Fibroblast of pulmonary artery (primary cell): ENCODE results near the gene SCML1.

Experiments
- DNase-seq: peaks from one replicate; pipeline ENCODE4 v3.0.0-alpha.2; 2010; ENCODE audit warnings: low read depth
- H3K4me3 ChIP-seq: replicated peaks from 2 replicates; pipeline ENCODE4 v1.5.1; 2011; ENCODE audit warnings: low read depth, mild to moderate bottlenecking, control low read depth, low read length, moderate library complexity
- TF ChIP-seq, protein P1 (sequence below): IDR thresholded peaks from 2 replicates; pipeline ENCODE4 v1.5.1; 2011; ENCODE audit warnings: mild to moderate bottlenecking, control low read depth, low read length, inconsistent platforms; ENCODE audit errors: missing control alignments

The SCML1 gene

DNA sequence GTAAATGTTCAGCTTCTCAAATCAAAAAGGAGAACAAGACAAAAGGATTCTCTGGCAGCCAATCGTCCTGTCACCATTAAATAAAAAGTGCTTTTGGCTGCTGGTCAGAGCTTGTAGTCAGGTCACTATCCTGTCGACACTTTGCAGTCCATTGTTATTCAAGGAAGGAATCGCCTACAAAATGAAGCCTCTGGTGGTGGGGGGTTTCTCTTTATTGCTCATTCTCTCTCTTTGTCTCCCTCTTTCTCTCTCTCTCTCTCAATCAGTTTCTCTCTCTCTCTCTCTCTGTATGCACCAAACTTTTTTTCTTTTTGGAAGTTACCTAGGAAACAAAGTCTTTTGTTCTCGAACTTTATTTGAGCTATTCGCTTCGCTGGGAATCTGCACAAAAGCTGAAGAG is 17.6 kb upstream of the SCML1 start:
- DNase-seq: no peak
- no peak overlapping the region for H3K4me3 ChIP-seq
- TF ChIP-seq, protein P1, sequence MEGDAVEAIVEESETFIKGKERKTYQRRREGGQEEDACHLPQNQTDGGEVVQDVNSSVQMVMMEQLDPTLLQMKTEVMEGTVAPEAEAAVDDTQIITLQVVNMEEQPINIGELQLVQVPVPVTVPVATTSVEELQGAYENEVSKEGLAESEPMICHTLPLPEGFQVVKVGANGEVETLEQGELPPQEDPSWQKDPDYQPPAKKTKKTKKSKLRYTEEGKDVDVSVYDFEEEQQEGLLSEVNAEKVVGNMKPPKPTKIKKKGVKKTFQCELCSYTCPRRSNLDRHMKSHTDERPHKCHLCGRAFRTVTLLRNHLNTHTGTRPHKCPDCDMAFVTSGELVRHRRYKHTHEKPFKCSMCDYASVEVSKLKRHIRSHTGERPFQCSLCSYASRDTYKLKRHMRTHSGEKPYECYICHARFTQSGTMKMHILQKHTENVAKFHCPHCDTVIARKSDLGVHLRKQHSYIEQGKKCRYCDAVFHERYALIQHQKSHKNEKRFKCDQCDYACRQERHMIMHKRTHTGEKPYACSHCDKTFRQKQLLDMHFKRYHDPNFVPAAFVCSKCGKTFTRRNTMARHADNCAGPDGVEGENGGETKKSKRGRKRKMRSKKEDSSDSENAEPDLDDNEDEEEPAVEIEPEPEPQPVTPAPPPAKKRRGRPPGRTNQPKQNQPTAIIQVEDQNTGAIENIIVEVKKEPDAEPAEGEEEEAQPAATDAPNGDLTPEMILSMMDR: no peak

DNA sequence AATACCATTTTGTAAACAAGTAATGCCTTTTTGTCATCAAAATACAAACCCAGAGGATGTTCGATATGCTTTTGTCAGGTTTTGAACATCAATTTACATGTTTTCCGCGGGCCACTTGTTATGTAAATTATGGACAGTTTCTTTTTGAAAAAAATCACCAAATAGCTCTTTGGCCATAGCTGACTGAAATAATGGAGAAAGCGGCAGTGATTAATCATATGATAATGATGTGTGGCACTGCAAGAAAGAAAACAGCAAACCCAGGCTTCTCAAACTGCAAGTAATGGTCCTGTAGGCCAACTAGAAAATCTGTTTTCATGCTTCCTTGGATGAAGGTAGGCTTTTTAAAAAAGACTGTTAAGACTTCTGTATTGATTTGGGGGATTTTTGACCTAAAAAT is 15.6 kb upstream of the SCML1 start:
- TF ChIP-seq, protein P1: no peak
- no peak for DNase-seq
- H3K4me3 ChIP-seq: no peak overlapping the region

DNA sequence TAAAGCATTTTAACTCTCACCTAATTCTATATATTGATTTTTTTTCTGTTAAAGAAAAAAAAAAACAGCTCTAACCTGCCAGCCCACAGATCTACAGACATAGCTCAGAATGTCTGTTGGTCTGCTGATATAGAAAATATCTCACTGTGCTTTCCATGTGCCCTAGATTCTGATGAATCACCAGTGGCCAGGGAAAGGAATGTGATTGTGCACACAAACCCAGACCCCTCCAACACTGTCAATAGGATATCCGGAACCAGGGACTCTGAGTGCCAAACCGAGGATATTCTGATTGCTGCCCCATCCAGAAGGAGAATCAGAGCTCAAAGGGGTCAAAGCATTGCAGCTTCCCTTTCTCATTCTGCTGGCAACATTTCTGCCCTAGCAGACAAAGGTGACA is 12.1 kb upstream of the SCML1 start:
- TF ChIP-seq, protein P1: no peak
- H3K4me3 ChIP-seq: no peak overlapping the region
- DNase-seq: no peak

DNA sequence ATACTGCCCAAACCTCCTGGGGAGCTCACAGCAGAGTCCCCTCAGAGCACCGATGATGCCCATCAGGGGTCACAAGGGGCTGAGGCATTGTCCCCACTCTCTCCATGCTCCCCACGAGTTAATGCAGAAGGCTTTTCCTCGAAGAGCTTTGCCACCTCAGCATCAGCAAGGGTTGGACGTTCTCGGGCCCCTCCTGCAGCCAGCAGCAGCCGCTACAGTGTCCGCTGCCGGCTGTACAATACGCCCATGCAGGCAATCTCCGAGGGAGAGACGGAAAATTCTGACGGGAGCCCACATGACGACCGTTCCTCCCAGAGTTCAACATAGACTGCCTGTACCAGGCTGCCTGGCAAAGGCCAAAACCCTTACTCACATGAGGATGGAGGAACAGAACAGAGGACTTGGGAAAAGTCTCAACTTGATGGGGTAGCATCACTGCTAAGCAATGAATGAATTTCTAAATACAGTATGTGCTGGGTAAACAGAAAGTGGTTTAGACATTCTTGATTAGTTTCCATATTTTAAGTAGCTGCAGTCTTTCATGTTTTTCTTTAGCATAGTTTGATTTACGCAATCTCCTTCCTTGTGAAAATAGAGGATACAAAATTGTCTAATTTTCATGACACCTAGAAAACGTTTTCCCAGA is 5.0 kb upstream of the SCML1 start:
- TF ChIP-seq, protein P1: no peak
- no peak for DNase-seq

GRCh38 chrX:17735406-17735805 is 1.9 kb upstream of the SCML1 start:
- no peak overlapping the region for H3K4me3 ChIP-seq
- TF ChIP-seq, protein P1: no peak
- DNase-seq: no peak

More for the DNA sequence above, 5.0 kb upstream of the SCML1 start:
- H3K4me3 ChIP-seq: no peak overlapping the region

- TF ChIP-seq, protein P1: no peak
- H3K4me3 ChIP-seq: peak overlapping the region; percentile 51
- no peak for DNase-seq
Measured at GRCh38 chrX:17736478-17736855, 826 bp upstream of the SCML1 start.

DNA sequence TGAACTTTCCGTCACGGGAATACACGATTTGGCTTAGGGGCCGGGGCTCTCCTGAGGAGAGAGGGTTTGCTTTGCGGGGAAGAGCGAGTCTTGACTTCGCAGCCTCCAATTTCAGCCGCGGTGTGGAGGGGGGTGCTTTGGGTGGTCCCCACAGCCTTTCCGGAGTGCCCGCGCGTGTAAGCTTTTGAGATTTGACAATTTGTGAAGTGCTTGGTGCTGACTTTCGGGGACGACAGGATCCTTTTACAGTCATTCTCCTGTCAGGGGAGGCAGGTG is 355 bp downstream of the SCML1 start:
- H3K4me3 ChIP-seq: peak overlapping the region; percentile 68
- TF ChIP-seq, protein P1: no peak
- no peak for DNase-seq
